HG03558 (cell line): ENCODE results near the gene MAP3K4.
"Not testable (repeated sequence)": the region's sequence is repeated elsewhere in the genome, so short reads cannot be mapped to it uniquely, and the experiment has no call there.

Experiments used
- ATAC-seq: cut with Tn5 transposase; IDR thresholded peaks from one replicate; pipeline ENCODE4 v1.9.1; 2021; ENCODE audit warnings: moderate number of reproducible peaks; ENCODE audit not compliant: unreplicated experiment; ENCODE audit errors: extremely low read depth

The MAP3K4 gene

DNA sequence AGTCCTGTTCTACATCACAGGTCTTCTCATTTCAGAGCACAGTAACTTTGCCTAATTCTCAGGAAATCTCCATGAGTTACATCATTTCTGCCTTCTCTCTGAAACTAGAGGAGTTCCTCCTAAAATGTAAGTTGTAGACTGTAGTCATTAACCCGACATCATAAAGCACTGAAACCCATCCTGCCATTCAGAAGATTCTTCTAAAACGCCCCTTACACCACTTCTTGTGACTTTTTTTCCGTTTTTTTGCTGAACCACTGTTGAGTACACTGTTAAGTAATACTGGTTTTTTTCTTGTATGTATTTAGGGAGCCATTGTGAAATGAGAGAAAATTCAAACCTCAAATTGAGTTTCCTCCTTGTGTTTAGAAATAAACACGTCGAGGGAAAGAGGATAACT lies 117.3 kb downstream of the MAP3K4 start:
- no peak for ATAC-seq

DNA sequence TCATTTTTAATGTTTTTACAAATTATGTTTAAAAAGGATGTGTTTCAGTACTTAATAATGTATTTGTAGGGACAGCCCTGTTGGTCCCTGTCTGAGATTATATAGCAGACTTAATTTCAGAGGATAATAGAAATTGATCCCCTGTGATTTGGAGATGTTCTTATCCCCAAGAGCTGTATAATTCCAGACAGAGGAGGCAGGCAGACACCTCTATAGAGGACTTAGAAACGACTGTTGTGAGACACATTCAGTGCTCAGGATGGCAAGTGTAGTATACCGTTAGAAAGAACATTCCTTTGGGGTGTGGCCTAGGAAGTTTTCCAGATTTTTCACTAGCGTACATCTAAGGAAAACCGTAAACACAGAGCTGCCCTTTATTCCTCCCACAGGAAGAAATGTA lies 117.8 kb downstream of the MAP3K4 start:
- ATAC-seq = no peak

DNA sequence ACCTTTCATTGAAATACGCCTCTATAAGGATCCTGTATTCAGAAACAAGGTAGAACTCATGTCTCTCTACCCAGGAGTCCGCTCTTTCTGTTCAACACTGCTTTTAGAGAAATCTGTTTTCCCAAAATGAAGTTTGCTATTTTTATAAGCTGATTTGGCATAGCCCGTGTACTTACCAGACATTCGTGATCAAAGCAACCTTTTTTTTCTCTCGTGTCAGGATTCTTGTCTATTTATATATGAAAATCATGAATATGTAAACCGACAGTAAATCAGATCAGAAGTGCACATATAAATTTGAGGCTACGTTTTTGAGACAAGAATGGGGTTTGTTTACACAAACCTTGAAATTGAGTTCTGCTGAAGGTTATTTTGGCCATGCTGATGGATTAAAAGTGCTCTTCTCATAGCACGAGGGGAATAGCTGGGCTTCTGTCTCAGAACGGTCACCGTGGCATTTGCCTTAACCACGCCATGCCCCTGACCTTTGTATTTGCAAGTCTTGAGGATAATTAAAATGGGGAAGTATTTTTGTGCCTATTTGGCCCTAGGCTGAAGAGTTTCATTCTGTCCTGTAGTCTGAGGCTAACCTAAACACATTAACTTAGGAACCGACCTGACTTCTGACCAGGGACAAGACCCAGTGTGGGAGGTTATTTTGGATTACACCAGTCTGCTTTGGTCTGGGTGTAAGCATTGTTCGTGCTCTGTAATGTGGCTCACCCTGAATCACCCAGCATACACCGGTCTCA lies 118.6 kb downstream of the MAP3K4 start:
- ATAC-seq = no peak

DNA sequence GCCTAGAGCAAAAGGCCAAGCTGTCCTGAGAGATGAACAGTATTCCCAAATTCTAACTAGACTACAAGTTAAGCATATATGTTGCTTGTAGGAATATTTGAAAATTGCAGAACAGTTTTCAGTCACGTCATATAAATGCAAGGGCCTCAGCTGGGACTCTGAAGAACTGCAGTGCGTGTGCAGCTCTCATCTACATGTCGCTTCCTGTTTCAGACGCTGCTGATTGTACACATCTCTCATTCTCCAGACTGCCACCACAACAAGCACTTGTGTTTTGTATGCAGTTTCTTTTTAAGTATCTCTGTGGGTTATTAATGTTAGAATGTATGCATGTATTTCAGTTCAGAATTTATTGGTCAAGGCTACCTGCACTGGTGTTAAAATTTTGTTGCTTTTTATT lies 119.7 kb downstream of the MAP3K4 start:
- no peak for ATAC-seq

DNA sequence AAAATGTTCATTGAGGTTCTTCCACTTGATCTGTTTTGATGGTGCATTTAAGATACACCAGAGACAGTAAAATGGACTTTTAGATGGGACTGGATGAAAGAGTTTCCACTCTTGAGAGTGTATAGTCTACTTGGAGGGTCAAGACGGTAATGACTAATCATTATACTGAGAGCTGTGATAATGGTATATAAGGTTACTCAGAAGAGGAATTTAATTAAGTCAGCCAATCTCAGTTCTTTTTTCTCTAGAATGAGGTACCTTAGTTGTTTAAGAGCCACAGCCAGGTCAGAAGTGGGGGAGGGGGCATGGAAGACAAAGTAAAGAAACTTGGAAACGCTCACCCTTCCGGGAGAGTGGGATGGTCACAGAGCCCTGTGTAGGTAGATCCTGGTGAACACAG lies 123.9 kb downstream of the MAP3K4 start:
- ATAC-seq = no peak

DNA sequence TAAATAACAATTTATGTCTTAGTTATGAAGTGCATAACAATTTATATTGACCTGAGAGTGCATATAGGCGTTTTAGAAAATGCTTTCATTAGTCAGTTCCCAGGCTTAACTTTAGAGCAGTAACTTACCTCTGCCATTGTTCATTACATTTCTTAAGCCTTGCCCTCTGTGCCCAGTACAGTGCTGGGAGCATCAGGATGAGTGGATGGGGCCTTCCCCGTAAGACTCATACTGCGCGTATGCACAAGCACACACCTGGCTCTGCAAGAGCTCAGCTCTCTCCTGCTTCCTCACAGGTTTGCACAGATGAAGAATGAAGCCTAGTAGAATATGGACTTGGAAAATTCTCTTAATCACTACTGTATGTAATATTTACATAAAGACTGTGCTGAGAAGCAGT lies 125.0 kb downstream of the MAP3K4 start:
- ATAC-seq = no peak

DNA sequence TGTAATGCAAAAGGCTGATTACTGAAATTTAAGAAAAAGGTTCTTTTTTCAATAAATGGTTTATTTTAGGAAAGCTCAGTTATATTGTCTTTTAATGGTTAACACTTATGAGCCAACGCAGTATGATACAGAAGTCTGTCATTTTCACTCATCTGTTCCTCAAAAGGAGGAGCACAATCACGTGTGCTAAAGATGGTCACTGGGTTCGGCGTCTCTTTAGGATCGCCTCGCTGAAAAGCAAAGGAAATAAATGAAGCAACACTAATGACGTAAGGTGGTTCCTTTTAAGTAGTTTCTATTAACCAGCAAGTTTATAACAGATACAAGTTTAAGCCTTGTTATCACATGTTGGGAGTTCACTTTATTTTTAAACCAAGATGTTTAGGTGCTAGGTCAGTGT lies 125.7 kb downstream of the MAP3K4 start:
- no peak for ATAC-seq

DNA sequence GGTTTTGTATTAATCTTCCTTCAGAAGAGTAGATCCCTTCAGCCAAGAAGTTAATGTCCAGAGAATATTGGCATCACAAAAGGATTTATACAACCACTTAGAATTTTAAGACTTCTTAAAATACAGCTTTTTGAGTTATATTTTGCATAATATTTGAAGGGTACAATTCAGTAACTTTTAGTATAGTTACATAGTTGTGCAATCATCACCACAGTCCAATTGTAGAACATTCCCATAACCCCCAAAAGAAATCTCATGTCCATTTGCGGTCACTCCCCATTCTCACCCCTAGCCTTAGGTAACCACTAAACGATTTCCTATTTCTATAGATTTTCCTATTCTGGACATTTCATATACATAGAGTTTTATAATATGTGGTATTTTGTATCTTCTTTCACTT lies 126.4 kb downstream of the MAP3K4 start:
- no peak for ATAC-seq

DNA sequence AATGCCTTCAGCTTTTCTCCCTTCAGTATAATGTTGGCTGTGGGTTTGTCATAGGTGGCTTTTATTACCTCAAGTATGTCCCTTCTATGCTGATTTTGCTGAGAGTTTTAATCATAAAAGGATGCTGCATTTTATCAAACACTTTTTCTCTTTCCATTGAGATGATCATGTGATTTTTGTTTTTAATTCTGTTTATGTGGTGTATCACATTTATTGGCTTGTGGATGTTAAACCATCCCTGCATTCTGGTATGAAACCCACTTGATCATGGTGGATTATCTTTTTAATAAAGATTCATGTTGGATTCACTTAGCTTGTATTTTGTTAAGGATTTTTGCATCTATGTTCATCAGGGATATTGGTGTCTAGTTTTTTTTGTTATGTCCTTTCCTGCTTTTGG lies 131.8 kb downstream of the MAP3K4 start:
- ATAC-seq = not testable (repeated sequence)

DNA sequence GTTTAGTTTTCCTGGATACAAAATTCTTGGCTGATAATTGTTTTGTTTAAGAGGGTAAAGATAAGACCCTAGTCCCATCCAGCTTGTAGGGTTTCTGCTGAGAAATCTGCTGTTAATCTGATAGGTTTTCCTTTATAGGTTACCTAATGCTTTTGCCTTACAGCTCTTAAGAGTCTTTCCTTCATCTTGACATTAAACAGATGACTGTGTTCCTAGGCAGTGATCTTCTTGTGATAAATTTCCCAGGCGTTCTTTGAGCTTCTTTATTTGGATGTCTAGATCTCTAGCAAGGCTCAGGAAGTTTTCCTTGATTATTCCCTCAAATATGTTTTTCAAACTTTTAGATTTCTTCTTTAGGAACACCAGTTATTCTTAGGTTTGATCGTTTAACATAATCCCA lies 134.0 kb downstream of the MAP3K4 start:
- ATAC-seq = no peak

DNA sequence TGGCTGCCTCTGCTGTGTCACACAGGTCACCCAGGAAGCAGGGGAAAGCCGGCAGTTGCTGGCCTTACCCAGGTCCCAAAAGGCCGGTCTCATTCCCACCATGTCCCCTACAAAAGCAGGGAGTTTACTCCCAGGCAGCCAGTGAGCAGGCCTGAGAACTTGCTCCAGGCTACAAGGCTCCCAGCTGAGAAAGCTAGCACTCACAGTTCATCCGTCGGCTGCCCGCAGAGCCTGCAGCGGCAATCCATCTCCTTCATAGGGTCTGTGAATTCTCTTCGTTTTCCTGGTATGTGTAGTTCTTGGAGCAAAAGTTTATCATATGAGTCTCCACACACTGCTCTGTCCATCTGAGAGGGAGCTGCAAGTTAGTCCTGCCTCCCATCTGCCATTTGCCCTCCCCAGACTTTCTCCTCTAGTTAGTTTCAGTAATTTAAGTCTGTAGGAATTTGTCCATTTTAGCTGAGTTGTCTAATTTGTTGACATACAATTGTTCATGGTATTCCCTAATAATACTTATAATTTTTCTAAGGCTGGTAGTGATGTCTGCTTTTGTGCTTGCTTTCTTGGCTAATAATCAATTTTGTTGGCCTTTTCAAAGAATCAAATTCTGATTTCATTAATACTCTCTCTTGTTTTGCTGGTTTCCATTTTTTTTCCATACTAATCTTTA lies 135.6 kb downstream of the MAP3K4 start:
- ATAC-seq = no peak

DNA sequence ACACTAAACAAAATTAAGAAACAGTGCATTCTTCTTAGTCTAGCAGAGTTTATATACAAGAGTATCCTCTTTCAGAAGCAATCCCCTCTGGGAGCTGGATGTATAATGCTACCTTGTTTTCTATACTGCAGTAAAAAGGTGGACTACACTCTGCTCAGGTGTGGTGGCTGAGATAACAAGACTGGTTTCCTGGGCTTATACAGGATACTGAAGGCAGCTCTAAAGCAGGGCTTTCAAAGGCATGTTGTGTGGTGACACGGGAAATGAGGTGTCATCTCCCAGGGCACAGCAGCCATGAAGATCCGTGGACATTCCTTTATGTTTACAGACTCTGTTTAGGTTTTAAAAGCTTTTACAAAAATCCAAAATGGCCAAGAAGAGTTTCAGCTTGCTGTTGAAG lies 136.7 kb downstream of the MAP3K4 start:
- ATAC-seq = no peak

DNA sequence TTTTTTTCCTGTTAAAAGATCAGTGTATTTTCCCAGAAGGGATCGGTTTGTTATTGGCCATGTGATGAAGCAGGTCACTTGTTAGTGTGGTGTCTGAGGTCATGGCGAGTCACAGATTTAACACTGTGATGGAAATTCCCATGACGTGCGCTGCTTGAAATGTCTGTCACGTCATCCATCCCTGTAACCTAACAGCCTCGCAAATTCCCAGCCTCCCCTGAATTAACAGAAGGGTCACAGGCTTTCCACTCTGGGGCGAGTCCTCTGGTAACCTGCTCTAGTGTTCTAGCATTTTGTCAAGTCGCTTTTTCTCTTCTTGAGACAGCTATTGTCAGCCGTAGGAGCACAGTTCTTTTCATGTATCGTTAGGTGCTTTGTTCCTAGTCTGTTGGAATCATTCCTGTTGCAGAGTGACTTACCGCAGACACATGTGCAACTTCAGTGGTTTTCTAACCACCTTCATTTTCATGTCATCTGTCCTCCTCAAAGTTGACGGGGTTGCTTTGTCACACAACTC lies 137.2 kb downstream of the MAP3K4 start:
- no peak for ATAC-seq

DNA sequence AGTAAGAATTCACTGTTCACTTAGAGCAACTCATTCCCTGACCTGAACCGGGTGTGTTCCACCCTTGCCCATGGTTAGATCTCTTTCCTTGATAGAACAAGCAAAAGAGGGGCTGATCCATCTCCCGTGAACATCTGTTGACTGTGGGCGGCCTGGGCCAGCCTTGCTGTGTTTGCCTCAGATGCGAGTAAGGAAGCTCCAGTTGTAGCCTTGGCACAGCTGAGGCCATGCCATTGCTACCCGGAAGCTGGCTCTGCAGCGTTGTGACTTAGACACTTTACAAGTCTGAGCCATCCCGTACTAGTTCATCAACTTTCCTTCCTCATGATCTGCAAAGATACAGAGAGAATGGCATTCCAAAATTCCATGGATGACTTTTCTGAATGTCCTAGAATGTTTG lies 139.0 kb downstream of the MAP3K4 start:
- no peak for ATAC-seq

DNA sequence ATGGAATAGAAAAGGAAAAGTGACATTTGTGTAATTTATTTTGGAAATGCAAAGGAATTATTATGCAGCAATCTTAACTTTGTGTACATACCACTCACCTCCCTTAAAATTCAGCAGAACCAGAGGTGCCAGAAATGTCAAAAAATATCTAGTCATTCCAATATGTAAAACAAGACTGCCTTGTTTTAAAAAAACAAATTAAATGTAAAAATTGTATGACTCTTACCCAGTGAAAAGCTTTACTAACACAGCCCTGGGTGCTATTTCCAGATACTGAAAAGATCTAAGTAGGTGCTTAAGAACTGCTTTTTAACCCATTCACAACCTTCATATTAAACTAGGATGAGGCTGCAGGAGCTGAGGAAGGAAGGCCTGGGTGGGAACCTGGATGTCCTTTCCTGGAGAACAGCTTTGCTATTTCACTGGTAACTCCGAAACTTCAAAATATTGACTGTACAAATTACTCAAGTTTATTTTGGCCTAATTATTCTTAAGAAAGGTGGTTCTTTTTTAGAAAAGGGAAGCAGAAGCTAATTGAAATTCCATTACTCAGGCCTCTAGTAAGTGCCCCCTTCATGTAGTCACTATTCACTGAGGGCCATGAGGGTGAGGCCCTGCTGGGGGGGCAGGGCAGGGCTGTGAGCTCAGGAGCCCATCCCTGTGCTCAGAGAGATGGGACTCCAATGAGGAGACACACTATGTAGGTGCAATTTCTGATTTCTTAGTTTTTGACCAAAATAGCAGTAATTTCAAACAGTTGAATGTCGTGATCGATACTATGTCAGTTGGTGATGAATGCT lies 139.6 kb downstream of the MAP3K4 start:
- no peak for ATAC-seq

DNA sequence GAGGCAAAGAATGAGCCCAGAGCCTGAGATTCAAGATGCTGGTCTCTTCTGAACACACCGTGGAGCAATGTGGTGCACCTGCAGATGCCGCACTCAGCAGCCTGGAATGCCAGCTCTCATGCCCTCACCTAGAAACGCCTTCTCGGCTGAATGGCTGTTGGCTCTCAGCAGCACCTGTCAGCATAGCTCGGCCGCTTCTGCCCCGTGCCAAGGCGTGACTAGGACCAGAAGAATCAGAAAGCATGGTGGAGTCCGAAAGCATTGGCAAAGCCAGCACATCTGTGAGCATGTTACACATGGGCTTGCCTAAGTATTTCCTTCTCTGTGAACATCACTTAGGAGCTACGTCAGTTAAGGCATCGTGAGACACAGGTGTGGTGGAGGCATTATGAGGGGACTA lies 140.8 kb downstream of the MAP3K4 start:
- ATAC-seq = no peak

DNA sequence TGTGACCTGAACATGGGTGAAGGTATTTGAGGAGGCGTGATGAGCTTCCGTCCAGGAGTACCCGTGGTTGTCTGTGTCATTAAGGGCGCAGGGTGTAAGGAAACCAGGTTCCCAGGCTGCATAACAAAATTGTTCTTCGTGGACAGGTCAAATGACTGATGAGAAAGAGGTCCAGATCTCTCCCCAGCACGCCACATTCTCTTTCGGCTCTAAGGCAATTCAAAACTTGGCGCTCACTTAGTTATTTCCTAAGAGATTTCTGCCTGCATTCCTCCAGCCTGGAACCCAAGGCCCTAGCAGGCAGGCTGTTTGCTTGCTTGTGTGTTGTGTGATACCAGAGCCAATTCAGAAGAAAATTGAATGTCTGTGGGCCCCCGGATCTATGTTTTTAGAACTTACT lies 142.4 kb downstream of the MAP3K4 start:
- no peak for ATAC-seq

DNA sequence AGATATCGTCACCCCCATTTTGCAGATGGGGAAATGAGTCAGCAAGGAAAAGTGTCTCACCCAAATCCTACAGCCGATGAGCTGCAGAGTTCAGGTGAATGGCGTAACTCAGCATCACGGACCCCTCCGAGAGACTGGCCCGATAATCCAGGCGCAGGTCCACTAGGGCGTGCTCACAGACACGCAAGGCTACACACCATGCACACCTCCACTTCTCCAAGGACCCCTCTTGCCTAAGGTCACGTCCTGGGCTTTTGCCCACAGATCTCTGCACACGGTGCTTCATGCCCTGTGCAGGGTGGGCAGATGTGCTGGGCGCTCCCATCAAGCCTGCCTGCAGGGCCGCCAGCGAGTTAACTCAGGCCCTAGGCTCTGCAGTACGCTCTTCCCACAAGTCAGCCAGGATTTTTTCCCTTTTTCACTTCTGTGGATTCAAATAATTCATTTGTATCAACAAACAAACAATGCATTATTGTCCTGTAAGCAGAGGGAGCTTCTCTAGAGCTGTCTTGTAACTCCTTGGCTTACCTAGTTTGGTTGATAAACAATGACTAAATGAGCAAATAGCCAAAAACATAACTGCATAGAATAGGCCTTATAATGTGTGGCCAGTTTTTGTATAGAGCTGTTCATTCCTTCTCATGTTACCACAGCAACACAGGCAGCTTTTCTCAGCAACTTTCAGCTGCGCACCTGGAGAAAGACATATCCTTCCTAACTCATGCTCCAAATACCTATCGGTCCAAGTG lies 143.2 kb downstream of the MAP3K4 start:
- no peak for ATAC-seq

DNA sequence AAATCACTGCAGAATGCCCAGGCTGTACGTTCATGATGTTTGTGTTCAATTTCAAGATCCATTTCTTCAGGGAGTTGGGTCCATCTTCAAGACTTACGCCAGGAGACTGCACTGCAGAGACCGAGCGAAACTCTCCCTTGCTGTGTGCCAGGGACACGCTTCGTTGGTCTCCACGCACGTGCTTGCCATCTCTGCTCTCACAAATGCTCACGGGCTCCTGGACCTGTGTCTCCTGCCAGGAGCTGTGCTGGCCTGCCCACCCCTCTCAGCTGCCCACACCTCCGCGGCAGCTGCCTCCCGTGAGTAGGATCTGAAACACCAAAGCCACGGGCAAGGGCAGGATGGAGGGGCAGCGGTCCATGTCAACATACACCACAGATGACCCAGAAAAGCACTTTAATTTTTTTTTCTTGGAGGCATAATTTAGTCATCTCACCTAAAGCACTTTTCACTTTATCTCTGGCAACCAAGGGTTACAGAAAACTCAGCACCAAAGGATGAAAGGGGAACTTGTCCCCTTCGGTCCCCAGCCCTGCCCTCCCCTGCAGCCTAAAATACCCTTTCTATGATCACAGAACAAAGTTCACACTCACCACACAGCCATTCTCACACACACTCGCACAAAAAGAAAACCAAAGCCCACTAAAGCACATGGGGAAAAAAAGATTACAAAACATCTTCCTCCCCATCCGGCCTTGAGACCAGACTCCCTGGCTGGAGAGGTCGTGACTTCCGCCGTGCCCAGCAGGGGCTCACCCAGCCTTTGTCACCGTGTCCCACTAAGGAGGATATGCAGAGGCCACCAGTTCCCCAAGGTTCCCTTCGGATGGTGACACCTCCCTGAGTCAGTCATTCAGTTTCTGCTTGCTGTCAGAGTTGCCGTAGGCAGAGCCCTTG lies 144.4 kb downstream of the MAP3K4 start:
- ATAC-seq = no peak
